PFSK-1 (cell line): ENCODE results near the gene ANAPC13.

Experiments used
- POLR2AphosphoS5 ChIP-seq: IDR thresholded peaks from 2 replicates; pipeline ENCODE4 v1.6.1; 2012; ENCODE audit warnings: low read depth, mild to moderate bottlenecking, control low read depth, low read length, moderate library complexity
- TAF1 ChIP-seq: IDR thresholded peaks from 2 replicates; pipeline ENCODE4 v1.6.1; 2012; ENCODE audit warnings: low read length, control low read depth, borderline replicate concordance; ENCODE audit not compliant: insufficient read depth

- TF ChIP-seq TAF1 (no peak), POLR2AphosphoS5 (no peak)
Measured at GRCh38 chr3:134480546-134480945, 5.2 kb downstream of the ANAPC13 start.
